ENCODE data around the gene PAQR9. TPM values are rescaled to one million over a fixed set of nuclear protein-coding genes. Genes with fewer than 3 reads are reported as not detected.

PAQR9 gene
- total and polyA plus RNA-seq, 9 of the 15 experiments (the other 6 are each of a cell fraction or from before 2014, with no cell fraction given): 0.04 to 0.58 (median 0.22) TPM

GRCh38 chr3:142958707-142959106 lies 4.8 kb downstream of the PAQR9 start (continued):
- TF ChIP-seq ZNF347 (CRISPR knock-in tag; IDR thresholded peaks at IDR 0.05; ENCODE audit: low read depth): no peak
- TF ChIP-seq XRCC3 (IDR thresholded peaks at IDR 0.05): no peak
- TF ChIP-seq SMAD2 (IDR thresholded peaks at IDR 0.05; ENCODE audit: low read depth, low read length): no peak
- no peak for TF ChIP-seq ATF2 (CRISPR knock-in tag; IDR thresholded peaks at IDR 0.05)
- TF ChIP-seq RBM17 (IDR thresholded peaks at IDR 0.05; ENCODE audit: borderline replicate concordance, low read depth, low read length): no peak
- TF ChIP-seq ZNF740 (CRISPR knock-in tag; IDR thresholded peaks at IDR 0.05): no peak
- TF ChIP-seq ZNF740 (tag; IDR thresholded peaks at IDR 0.05): no peak
- TF ChIP-seq UBTF (IDR thresholded peaks at IDR 0.05; ENCODE audit: borderline replicate concordance in 1 of 2, low read depth in 2 of 2, low read length in 2 of 2): no peak
- TF ChIP-seq ARID4B (CRISPR knock-in tag; IDR thresholded peaks at IDR 0.05): no peak
- no peak for TF ChIP-seq MTF1 (CRISPR knock-in tag; IDR thresholded peaks at IDR 0.05; ENCODE audit: borderline replicate concordance)
- no peak for TF ChIP-seq MCM3 (IDR thresholded peaks at IDR 0.05)
- TF ChIP-seq CSDE1 (IDR thresholded peaks at IDR 0.05): no peak
- TF ChIP-seq MAFG (tag; conservative IDR thresholded peaks at IDR 0.05): no peak
- no peak for TF ChIP-seq ZNF655 (CRISPR knock-in tag; IDR thresholded peaks at IDR 0.05)
- TF ChIP-seq THAP12 (CRISPR knock-in tag; IDR thresholded peaks at IDR 0.05): no peak

Measured in K562 (cell line).